HepG2 (cell line): Measurements from ENCODE around the gene ETFB. TPM values are rescaled to one million over a fixed set of nuclear protein-coding genes. Genes with fewer than 3 reads are reported as not detected.

Experiments used
- ATAC-seq: fragments of 200-7000 bp; cut with Tn5 transposase; 3 replicates; pipeline ENCODE4 v1.9.1; 2020; ENCODE audit warnings: mild to moderate bottlenecking, moderate library complexity
- BruUV-seq: library from RNA; stranded (reverse); fragments of 400-500 nt; replicated peaks from 2 replicates; lab custom pipeline; 2021; lab: Mats Ljungman, UMichigan
- CTCF ChIA-PET: fragments of 300-600 bp; formaldehyde crosslinking; extraction: SDS; loops from one replicate; lab custom pipeline; 2021; ENCODE audit warnings: low total read pairs, inconsistent platforms, low intra/inter-chr PET ratio; lab: Yijun Ruan, JAX
- POLR2A ChIA-PET: fragments of 350-600 bp; sonication (Branson Sonifier 250); formaldehyde crosslinking; loops from one replicate; lab custom pipeline; 2020; ENCODE audit warnings: antibody characterized with exemption, inconsistent platforms; lab: Yijun Ruan, JAX
- DNase-seq: peaks from one replicate; pipeline ENCODE4 v3.0.0-alpha.2; 2015; ENCODE audit warnings: low spot score
- FAIRE-seq: peaks from 3 replicates; lab custom pipeline; 2011; peaks lifted over from hg19 to GRCh38; lab: Jason Lieb, UNC
- H2AFZ ChIP-seq: one replicate; pipeline ENCODE4 v1.6.1; 2011; ENCODE audit warnings: low read length, inconsistent platforms
- H3K27ac ChIP-seq: fragments of 300-600 bp; 3 replicates; pipeline ENCODE4 v1.8.0; 2011; ENCODE audit warnings: mixed run types, mild to moderate bottlenecking, mixed read lengths, low read length, inconsistent platforms; ENCODE audit not compliant: insufficient read depth; ENCODE audit errors: extremely low read length
- H3K27me3 ChIP-seq, 2 experiments: fragments of 200-600 bp in 1 of 2; 2 replicates in 1 of 2; 3 replicates in 1 of 2; pipeline versions ENCODE4 v1.6.0 to v1.8.0; 2011; ENCODE audit warnings: low read length in 2 of 2, mild to moderate bottlenecking in 2 of 2, moderate library complexity in 2 of 2, inconsistent platforms in 1 of 2; ENCODE audit not compliant: insufficient read depth in 2 of 2, control insufficient read depth in 1 of 2
- H3K36me3 ChIP-seq, 2 experiments: fragments of 200-600 bp in 1 of 2; replicated peaks in 1 of 2; 2 replicates in 1 of 2; 3 replicates in 1 of 2; pipeline versions ENCODE4 v1.5.1 to v1.8.0; 2011; ENCODE audit warnings: low read length in 2 of 2, inconsistent platforms in 1 of 2; ENCODE audit not compliant: insufficient read depth in 2 of 2, control insufficient read depth in 1 of 2
- H3K4me1 ChIP-seq: 2 replicates; pipeline ENCODE4 v1.5.1; 2012; ENCODE audit warnings: low read length, inconsistent platforms; ENCODE audit not compliant: insufficient read depth
- H3K4me2 ChIP-seq: 2 replicates; pipeline ENCODE4 v1.6.0; 2011; ENCODE audit warnings: low read depth, low read length, inconsistent platforms
- H3K4me3 ChIP-seq, 3 experiments: fragments of 200-600 bp in 1 of 3; sonication (generic), shearing (Covaris generic) in 1 of 3; replicated peaks in 1 of 3; 2 replicates each; pipeline ENCODE4 v1.5.1; 2011 to 2016; ENCODE audit warnings: low read length in 3 of 3, inconsistent platforms in 2 of 3, low read depth in 2 of 3, mild to moderate bottlenecking in 2 of 3, control low read depth in 1 of 3, mixed read lengths in 1 of 3; ENCODE audit not compliant: insufficient read depth in 1 of 3
- H3K79me2 ChIP-seq: one replicate; pipeline ENCODE4 v1.6.1; 2011; ENCODE audit warnings: low read length, inconsistent platforms; ENCODE audit not compliant: insufficient read depth
- H3K9ac ChIP-seq: 2 replicates; pipeline ENCODE4 v1.6.0; 2011; ENCODE audit warnings: mild to moderate bottlenecking, low read depth, low read length, inconsistent platforms; ENCODE audit not compliant: insufficient read depth
- H3K9me3 ChIP-seq: 2 replicates; pipeline ENCODE4 v1.5.1; 2012; ENCODE audit warnings: mild to moderate bottlenecking, low read length
- H4K20me1 ChIP-seq: 2 replicates; pipeline ENCODE4 v1.6.0; 2011; ENCODE audit warnings: inconsistent platforms, mild to moderate bottlenecking, low read length, moderate library complexity; ENCODE audit not compliant: insufficient read depth
- ADNP ChIP-seq: sonication (generic); formaldehyde crosslinking; IDR thresholded peaks from 2 replicates; pipeline ENCODE4 v1.4.0; 2020; ENCODE audit warnings: missing genetic modification reagents
- GLI4 ChIP-seq: sonication (generic); formaldehyde crosslinking; IDR thresholded peaks from 2 replicates; pipeline ENCODE4 v1.5.1; 2020; ENCODE audit warnings: missing genetic modification reagents, mild to moderate bottlenecking, moderate library complexity, borderline replicate concordance
- HCFC1 ChIP-seq: fragments of 150-350 bp; IDR thresholded peaks from 2 replicates; pipeline ENCODE4 v1.6.1; 2014; ENCODE audit warnings: low read depth, low read length
- MBNL3 ChIP-seq: fragments of 250-450 bp; sonication (Bioruptor Pico); conservative IDR thresholded peaks from 2 replicates; pipeline ENCODE4 v1.8.0; 2022; ENCODE audit warnings: mild to moderate bottlenecking, inconsistent platforms
- MXI1 ChIP-seq: IDR thresholded peaks from 3 replicates; pipeline ENCODE4 v1.6.1; 2012; ENCODE audit warnings: low read depth, low read length, inconsistent platforms, borderline replicate concordance
- PRPF4 ChIP-seq: fragments of 200-400 bp; formaldehyde crosslinking; IDR thresholded peaks from 2 replicates; pipeline ENCODE4 v1.6.1; 2016; ENCODE audit warnings: low read length, low read depth; ENCODE audit not compliant: poor library complexity, severe bottlenecking
- ZMYM3 ChIP-seq: sonication (generic); formaldehyde crosslinking; IDR thresholded peaks from 2 replicates; pipeline ENCODE4 v1.5.1; 2020; ENCODE audit warnings: mild to moderate bottlenecking, missing genetic modification reagents
- ZNF143 ChIP-seq: sonication (generic); formaldehyde crosslinking; IDR thresholded peaks from 2 replicates; pipeline ENCODE4 v1.4.0; 2020; ENCODE audit warnings: missing genetic modification reagents
- ZNF326 ChIP-seq: sonication (generic); formaldehyde crosslinking; IDR thresholded peaks from 2 replicates; pipeline ENCODE4 v1.4.0; 2020; ENCODE audit warnings: missing genetic modification reagents, borderline replicate concordance
- WGBS: methylation state at CpG from one replicate; pipeline ENCODE4 v1.1.6; 2017; ENCODE audit warnings: low lambda C conversion rate; 5-methylcytosine and 5-hydroxymethylcytosine counted together
- in situ Hi-C: cut with HindIII; loops from 2 replicates; pipeline ENCODE4 v1.10.0; 2017; ENCODE audit warnings: low pct_unique_long_range_greater_than_20kb; ENCODE audit not compliant: extremely low pct_ligation_motif_present
- intact Hi-C: fragments of 100-400 bp; cut with micrococcal nuclease; formaldehyde crosslinking; loops from one replicate; pipeline ENCODE4 v1.10.0; 2022; ENCODE audit not compliant: unreplicated experiment
- polyA plus RNA-seq, 8 experiments: library from polyadenylated mRNA; depleted of rRNA in 3 of 8; stranded (reverse) in 7 of 8; unstranded in 1 of 8; fragments of >200 nt; fragmentation: Illumina TruSeq in 4 of 8; extraction: Trizol in 4 of 8; gene quantifications; 2 replicates each; pipeline versions ENCODE4 v1.2.1 to v1.2.3, GENCODE V29; 2011 to 2016; ENCODE audit warnings: low read depth in 4 of 8, missing spikeins in 1 of 8, mixed read lengths in 1 of 8; ENCODE audit not compliant: insufficient read depth in 1 of 8
- total RNA-seq, 5 experiments: library from RNA; depleted of rRNA; stranded (reverse); fragments of >200 nt; fragmentation: Illumina TruSeq; extraction: Trizol; gene quantifications; 2 replicates each; pipeline ENCODE4 v1.2.3, GENCODE V29; 2016; ENCODE audit warnings: low read depth in 1 of 5
- TF ChIP-seq, protein P1 (sequence below): IDR thresholded peaks from 2 replicates; pipeline ENCODE4 v1.6.1; 2016; ENCODE audit warnings: low read depth, borderline replicate concordance
- TF ChIP-seq, protein P2 (sequence below): fragments of 450-650 bp; IDR thresholded peaks from 2 replicates; pipeline ENCODE4 v1.6.1; 2017; ENCODE audit warnings: mild to moderate bottlenecking
- TF ChIP-seq, protein P3 (sequence below): sonication (generic); formaldehyde crosslinking; IDR thresholded peaks from 2 replicates; pipeline ENCODE4 v1.8.1; 2022; ENCODE audit warnings: mild to moderate bottlenecking, missing genetic modification reagents

Gene ETFB
- total and polyA plus RNA-seq, 2 of the 13 experiments (the other 11 are each of a cell fraction or from before 2014, with no cell fraction given), result 678 to 1,314 TPM

DNA sequence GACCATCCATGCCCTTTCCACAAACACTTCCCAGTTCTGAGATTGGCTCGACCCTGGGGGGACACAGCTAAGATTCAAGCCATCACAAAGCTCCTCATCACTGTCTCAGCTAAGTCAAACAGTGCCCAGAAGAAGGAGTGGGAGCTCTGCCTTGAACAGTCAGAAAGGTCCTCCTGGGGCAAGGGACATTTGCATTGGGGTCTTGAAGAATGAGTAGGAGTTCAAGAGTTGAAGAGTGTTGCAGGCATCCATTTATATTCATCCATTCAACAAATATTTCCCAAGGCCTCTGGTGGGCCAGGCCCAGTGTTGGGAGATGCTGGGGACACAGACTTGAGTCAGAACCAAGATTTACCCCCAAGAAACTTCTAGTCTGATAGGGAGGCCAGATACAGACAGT is 48.2 kb downstream of the ETFB start:
- Histone ChIP-seq H3K36me3 (no peaks in the 10 kb centered on the region), H3K4me2 (no peak overlapping the region), H4K20me1 (no peaks in the 10 kb centered on the region), H3K9ac (no peak overlapping the region), H2AFZ (no peak overlapping the region), H3K4me1 (peaks cover 18% of the 10 kb centered on the region), H3K27me3 (peaks cover 0 to 20% of the 10 kb centered on the region in 2 experiments; a peak in 3 of 5 replicates), H3K27ac (no peak overlapping the region), H3K9me3 (no peaks in the 10 kb centered on the region), H3K79me2 (no peaks in the 10 kb centered on the region), H3K4me3 (no peak overlapping the region)
- in situ Hi-C loops, result no loop called here
- CTCF ChIA-PET, result no interaction called here
- 0% methylated on average over 1 of the region's 1 CpG for WGBS
- ATAC-seq, result no peak
- FAIRE-seq, result no peak
- no TSS peak for BruUV-seq
- DNase-seq, result no peak
- TF ChIP-seq MBNL3, result no peak
- no peak for TF ChIP-seq ZNF143 (CRISPR knock-in tag)
- TF ChIP-seq MXI1, result no peak
- no peak for TF ChIP-seq GLI4 (CRISPR knock-in tag)
- no peak for TF ChIP-seq HCFC1
- TF ChIP-seq ZMYM3 (CRISPR knock-in tag), result no peak
- no peak for TF ChIP-seq PRPF4
- TF ChIP-seq, protein P1, sequence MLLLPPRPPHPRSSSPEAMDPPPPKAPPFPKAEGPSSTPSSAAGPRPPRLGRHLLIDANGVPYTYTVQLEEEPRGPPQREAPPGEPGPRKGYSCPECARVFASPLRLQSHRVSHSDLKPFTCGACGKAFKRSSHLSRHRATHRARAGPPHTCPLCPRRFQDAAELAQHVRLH (CRISPR knock-in tag), result no peak
- TF ChIP-seq ZNF326 (CRISPR knock-in tag), result no peak
- intact Hi-C loops, result no loop called here
- POLR2A ChIA-PET, result no interaction called here

DNA sequence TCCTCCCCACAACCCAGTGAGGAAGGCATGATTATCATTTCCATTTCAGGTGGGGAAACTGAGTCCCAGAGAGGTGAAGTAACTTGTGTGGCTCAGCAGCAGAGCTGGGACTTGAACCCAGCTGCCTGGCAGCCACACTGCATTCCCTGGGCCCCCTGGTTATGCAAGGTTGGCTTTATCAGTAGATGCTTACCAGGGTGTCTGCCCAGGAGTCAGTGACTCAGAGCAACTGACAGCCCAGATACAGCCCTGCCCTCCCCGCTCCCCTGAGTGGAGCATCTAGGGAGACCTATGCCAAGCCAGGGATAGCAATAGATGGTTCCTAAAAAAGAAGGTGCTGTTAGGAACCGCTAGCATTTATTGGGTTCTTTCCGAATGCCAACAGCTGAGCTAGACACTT is 48.8 kb downstream of the ETFB start:
- intact Hi-C loops (no loop called here), in situ Hi-C loops (no loop called here)
- Histone ChIP-seq H3K9ac (no peak overlapping the region), H3K4me1 (peaks cover 18% of the 10 kb centered on the region), H3K4me2 (no peak overlapping the region), H2AFZ (no peak overlapping the region), H3K4me3 (no peak overlapping the region), H3K79me2 (no peaks in the 10 kb centered on the region), H3K36me3 (no peaks in the 10 kb centered on the region), H3K9me3 (no peaks in the 10 kb centered on the region), H4K20me1 (no peaks in the 10 kb centered on the region), H3K27ac (no peak overlapping the region), H3K27me3 (peaks cover 0 to 15% of the 10 kb centered on the region in 2 experiments; a peak in 3 of 5 replicates)
- 0% methylated on average over 2 of the region's 3 CpGs for WGBS
- no peak for DNase-seq
- FAIRE-seq, result no peak
- no TSS peak for BruUV-seq
- no peak for ATAC-seq
- ChIA-PET CTCF (no interaction called here), POLR2A (no interaction called here)
- TF ChIP-seq, protein P2, sequence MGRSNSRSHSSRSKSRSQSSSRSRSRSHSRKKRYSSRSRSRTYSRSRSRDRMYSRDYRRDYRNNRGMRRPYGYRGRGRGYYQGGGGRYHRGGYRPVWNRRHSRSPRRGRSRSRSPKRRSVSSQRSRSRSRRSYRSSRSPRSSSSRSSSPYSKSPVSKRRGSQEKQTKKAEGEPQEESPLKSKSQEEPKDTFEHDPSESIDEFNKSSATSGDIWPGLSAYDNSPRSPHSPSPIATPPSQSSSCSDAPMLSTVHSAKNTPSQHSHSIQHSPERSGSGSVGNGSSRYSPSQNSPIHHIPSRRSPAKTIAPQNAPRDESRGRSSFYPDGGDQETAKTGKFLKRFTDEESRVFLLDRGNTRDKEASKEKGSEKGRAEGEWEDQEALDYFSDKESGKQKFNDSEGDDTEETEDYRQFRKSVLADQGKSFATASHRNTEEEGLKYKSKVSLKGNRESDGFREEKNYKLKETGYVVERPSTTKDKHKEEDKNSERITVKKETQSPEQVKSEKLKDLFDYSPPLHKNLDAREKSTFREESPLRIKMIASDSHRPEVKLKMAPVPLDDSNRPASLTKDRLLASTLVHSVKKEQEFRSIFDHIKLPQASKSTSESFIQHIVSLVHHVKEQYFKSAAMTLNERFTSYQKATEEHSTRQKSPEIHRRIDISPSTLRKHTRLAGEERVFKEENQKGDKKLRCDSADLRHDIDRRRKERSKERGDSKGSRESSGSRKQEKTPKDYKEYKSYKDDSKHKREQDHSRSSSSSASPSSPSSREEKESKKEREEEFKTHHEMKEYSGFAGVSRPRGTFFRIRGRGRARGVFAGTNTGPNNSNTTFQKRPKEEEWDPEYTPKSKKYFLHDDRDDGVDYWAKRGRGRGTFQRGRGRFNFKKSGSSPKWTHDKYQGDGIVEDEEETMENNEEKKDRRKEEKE, result no peak
- no peak for TF ChIP-seq ADNP (CRISPR knock-in tag)
- TF ChIP-seq, protein P3, sequence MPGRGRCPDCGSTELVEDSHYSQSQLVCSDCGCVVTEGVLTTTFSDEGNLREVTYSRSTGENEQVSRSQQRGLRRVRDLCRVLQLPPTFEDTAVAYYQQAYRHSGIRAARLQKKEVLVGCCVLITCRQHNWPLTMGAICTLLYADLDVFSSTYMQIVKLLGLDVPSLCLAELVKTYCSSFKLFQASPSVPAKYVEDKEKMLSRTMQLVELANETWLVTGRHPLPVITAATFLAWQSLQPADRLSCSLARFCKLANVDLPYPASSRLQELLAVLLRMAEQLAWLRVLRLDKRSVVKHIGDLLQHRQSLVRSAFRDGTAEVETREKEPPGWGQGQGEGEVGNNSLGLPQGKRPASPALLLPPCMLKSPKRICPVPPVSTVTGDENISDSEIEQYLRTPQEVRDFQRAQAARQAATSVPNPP, result no peak
